Effector memory CD8-positive, alpha-beta T cell (primary cell): Measurements from ENCODE around the gene PID1.

ENCODE experiments used
- ATAC-seq: fragments of 150-1000 bp; cut with Tn5 transposase; replicated peaks from 2 replicates; pipeline ENCODE4 v1.10.0; 2021; ENCODE audit warnings: mild to moderate bottlenecking, moderate library complexity
- DNase-seq, 3 experiments: peaks; one replicate each; pipeline ENCODE4 v3.0.0; 2021
- H3K27ac Mint-ChIP-seq, 2 donors: one replicate each; pipeline ENCODE4 v1.8.0; 2022; ENCODE audit warnings: mild to moderate bottlenecking in 2 of 2, mixed read lengths in 2 of 2, moderate library complexity in 2 of 2
- H3K27me3 Mint-ChIP-seq, 2 donors: one replicate each; pipeline ENCODE4 v1.8.0; 2022; ENCODE audit warnings: mixed read lengths in 2 of 2
- H3K36me3 Mint-ChIP-seq: one replicate; pipeline ENCODE4 v1.8.0; 2022; ENCODE audit warnings: mild to moderate bottlenecking, moderate library complexity, mixed read lengths; ENCODE audit not compliant: insufficient read depth
- H3K4me1 Mint-ChIP-seq, 2 donors: one replicate each; pipeline ENCODE4 v1.8.0; 2022; ENCODE audit warnings: low read depth in 2 of 2, mixed read lengths in 2 of 2
- H3K4me3 Mint-ChIP-seq, 2 donors: one replicate each; pipeline ENCODE4 v1.8.0; 2022; ENCODE audit warnings: mild to moderate bottlenecking in 2 of 2, mixed read lengths in 2 of 2, moderate library complexity in 2 of 2
- H3K9me3 Mint-ChIP-seq, 2 donors: one replicate each; pipeline ENCODE4 v1.8.0; 2022; ENCODE audit warnings: mixed read lengths in 2 of 2

The PID1 gene

DNA sequence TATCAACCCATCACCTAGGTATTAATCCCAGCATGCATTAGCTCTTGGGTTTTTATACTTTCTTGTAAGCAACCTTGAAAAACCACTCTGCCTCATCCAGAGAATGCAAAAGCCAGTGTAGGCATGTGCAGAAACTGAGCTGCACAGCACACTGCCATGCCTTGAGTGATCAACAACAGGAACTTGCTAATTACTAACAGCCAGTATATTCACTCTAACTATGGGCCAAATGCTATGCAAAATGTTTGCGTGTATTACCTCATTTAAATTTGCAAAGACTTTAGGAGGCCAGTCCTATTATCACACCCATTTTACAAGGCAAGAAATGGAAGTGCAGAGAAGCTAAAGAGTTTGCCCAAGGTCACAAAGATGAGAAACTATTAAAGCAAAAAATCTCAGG is 169.8 kb downstream of the PID1 start:
- peaks cover 6 to 8% of the 10 kb centered on the region in 2 donors for H3K9me3 Mint-ChIP-seq
- DNase-seq (no peak), ATAC-seq (no peak)
- no peak overlapping the region for H3K27ac Mint-ChIP-seq
- H3K4me1 Mint-ChIP-seq, result no peaks in the 10 kb centered on the region
- H3K4me3 Mint-ChIP-seq, result no peak overlapping the region
- H3K36me3 Mint-ChIP-seq, result no peaks in the 10 kb centered on the region
- H3K27me3 Mint-ChIP-seq, result no peaks in the 10 kb centered on the region

DNA sequence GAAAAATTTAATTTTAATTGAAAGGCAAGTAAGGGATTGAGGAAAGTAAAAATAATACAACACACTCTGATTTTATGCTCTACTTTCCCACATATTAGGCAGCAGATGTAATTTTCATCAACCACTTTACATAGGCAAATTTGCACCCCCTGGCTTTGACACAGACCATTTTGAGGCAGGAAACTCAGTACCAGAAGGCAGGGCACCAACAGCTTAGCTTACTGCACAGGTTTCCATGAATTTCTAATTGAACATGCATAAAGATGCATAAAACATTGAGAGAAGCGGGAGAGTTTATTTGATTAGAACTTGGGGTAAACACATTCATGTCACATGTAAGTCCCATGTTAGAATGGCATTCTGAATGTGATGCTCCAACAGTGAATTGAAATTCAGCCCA is 171.9 kb downstream of the PID1 start:
- Mint-ChIP-seq H3K4me1 (no peaks in the 10 kb centered on the region), H3K27me3 (no peaks in the 10 kb centered on the region), H3K36me3 (no peaks in the 10 kb centered on the region), H3K27ac (no peak overlapping the region), H3K9me3 (peaks cover 6 to 8% of the 10 kb centered on the region in 2 donors), H3K4me3 (no peak overlapping the region)
- no peak for ATAC-seq
- no peak for DNase-seq

DNA sequence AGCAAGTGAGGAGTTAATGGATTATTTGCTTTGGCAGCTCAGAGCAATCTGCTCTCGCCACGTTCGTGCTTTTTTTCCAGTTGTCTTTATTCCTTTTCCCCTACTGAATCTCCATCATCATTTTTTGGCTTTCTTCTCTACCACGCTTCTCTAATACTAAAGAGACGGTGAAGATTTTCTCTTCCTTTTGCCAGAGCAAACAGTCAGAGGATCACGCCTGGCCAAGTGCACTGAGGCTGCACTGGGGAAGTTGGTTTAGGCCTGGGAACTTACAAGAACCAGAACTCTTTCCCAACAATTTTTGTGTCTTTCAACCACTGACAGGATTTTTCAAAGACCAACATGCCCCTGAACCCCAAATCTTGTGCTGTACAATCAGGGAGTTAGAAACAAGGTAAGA is 172.3 kb downstream of the PID1 start:
- peaks cover 6 to 8% of the 10 kb centered on the region in 2 donors for H3K9me3 Mint-ChIP-seq
- H3K4me1 Mint-ChIP-seq, result no peaks in the 10 kb centered on the region

DNA sequence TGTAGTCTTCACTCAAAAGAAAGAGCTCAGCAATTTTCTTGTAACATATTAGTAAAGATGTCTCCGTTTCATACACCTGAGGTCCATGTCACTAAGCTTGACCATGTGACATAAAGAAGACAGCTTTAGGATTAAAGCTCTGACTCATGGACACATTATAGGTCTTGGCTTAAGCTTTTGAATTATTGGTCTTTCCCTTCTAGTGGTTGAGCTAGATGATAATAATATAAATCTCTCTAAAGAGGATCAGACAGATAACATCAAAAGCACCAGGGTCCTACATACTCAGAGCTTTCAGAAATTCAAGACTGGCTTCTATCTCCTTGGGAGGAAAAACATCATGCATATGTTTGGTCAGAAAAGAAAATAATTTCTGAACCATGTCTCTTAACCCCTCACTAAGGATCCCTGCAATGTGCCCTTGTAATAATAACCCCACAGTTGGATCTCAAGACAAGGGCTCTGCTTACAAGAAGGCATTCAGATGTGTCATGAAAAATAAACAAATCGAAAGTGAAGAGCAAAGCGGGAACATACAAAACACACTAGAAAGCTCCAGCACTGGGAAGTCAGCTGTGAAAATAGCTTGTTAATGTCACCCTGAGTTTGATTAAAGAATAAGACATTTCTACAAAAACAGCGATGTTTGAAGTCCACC is 174.5 kb downstream of the PID1 start:
- H3K27ac Mint-ChIP-seq, result no peak overlapping the region
- H3K4me3 Mint-ChIP-seq, result no peak overlapping the region
- H3K4me1 Mint-ChIP-seq, result no peaks in the 10 kb centered on the region
- H3K9me3 Mint-ChIP-seq, result peaks cover 5 to 8% of the 10 kb centered on the region in 2 donors
- no peaks in the 10 kb centered on the region for H3K27me3 Mint-ChIP-seq
- DNase-seq, result no peak
- ATAC-seq, result no peak
- no peaks in the 10 kb centered on the region for H3K36me3 Mint-ChIP-seq

More for the DNA sequence above, 172.3 kb downstream of the PID1 start:
- Mint-ChIP-seq H3K36me3 (no peaks in the 10 kb centered on the region), H3K4me3 (no peak overlapping the region), H3K27ac (no peak overlapping the region), H3K27me3 (no peaks in the 10 kb centered on the region)
- DNase-seq (no peak), ATAC-seq (no peak)

DNA sequence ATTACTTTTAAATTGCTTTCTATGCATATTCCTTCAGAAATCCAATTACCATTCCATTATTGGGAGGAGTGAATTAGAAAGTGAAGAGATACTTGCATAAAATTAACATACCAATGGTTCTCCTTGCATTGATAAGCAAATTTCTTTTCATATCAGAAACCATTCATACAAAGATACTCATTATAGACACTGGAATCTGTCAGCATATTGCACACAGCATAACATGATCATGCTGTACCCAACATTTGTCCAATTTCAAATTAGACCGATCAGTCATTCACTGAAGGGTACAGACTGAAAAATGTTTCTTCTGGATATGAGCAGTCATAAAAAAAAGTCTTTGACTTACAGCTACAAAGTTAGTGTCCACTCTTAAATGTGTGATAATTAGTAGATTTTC is 175.6 kb downstream of the PID1 start:
- Mint-ChIP-seq H3K36me3 (no peaks in the 10 kb centered on the region), H3K27ac (no peak overlapping the region), H3K27me3 (no peaks in the 10 kb centered on the region)

DNA sequence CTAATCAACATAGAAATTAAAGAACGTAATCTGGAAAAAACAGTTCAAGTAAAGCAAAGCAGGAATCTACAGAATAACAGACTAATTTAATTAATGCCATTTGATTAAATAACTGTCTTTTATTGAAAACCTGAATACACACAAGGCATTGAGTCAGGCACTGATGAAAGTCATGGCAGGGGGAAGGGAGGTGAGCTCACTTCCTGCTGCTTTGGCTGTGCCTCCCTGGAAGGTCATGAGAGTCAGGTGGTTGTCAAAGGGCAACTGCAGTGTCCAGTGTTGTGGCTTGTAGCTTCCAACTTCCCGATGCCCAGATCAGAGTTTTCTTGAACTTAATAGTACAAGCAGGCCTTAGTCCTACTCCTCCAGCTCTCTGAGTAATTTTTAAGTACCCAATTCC is 180.9 kb downstream of the PID1 start:
- DNase-seq (no peak), ATAC-seq (no peak)
- H3K36me3 Mint-ChIP-seq, result no peaks in the 10 kb centered on the region
- no peak overlapping the region for H3K27ac Mint-ChIP-seq
- H3K4me3 Mint-ChIP-seq, result no peak overlapping the region
- H3K4me1 Mint-ChIP-seq, result no peaks in the 10 kb centered on the region
- peaks cover 0 to 4% of the 10 kb centered on the region in 2 donors for H3K9me3 Mint-ChIP-seq
- no peaks in the 10 kb centered on the region for H3K27me3 Mint-ChIP-seq

More for the DNA sequence above, 175.6 kb downstream of the PID1 start:
- Mint-ChIP-seq H3K4me3 (no peak overlapping the region), H3K9me3 (peaks cover 5 to 8% of the 10 kb centered on the region in 2 donors), H3K4me1 (no peaks in the 10 kb centered on the region)
- ATAC-seq, result no peak
- no peak for DNase-seq

DNA sequence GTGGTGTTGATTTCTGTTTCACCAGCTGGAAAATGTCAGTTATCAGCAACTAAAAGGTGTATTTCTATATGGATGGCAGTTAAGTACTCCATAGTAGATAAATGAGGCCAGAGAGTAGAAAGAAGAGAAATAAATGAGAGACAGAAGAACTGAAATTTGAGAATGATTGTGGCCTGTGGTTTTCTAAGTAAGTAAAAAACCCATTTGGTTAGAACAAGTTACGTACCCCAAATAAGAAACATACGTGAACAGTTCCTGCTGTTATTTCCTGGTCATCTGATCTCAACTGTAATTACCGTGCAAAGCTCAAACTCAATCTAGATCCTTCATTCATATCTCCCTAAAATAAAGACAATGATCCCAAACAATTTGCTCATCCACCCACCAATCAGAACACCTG is 181.3 kb downstream of the PID1 start:
- no peaks in the 10 kb centered on the region for H3K36me3 Mint-ChIP-seq
- no peak overlapping the region for H3K4me3 Mint-ChIP-seq
- H3K27ac Mint-ChIP-seq, result no peak overlapping the region
- peaks cover 0 to 4% of the 10 kb centered on the region in 2 donors for H3K9me3 Mint-ChIP-seq
- DNase-seq (no peak), ATAC-seq (no peak)
- no peaks in the 10 kb centered on the region for H3K27me3 Mint-ChIP-seq
- no peaks in the 10 kb centered on the region for H3K4me1 Mint-ChIP-seq

DNA sequence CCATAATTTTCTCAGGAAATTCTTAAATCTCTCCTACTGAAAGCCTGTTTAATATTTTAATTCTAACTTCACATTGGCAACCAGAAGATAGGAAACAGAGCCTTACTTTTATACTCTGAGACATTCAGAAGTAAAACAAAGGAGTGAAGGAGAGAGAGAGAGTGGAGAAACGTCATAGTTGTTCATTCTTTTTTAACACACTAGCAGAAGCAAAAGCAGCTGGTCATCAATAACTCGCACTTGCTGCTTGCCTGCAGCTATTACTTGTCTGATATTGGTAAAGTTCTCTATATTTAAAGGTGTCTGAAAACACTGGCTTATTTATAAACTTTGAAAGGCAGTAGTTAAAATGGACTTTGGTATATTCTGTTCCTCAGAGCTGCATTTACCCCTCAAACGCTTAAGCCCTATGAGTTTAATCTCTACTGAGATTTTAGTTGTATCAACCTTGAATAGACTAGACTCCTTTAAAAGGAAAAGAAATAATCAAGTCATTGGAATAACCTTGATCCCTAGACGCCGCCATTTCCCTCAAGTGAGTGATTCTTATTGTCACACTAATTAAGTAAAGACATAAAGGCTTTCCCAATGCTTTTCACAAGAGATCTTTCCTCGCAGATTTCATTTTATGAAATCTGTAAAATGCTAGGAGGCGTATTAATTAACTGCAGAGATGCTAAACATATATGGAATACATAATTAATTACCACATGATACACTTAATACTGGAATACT is 182.0 kb downstream of the PID1 start:
- DNase-seq (no peak), ATAC-seq (no peak)
- Mint-ChIP-seq H3K9me3 (peaks cover 0 to 4% of the 10 kb centered on the region in 2 donors), H3K27ac (no peak overlapping the region), H3K4me1 (no peaks in the 10 kb centered on the region), H3K4me3 (no peak overlapping the region), H3K27me3 (no peaks in the 10 kb centered on the region), H3K36me3 (no peaks in the 10 kb centered on the region)

DNA sequence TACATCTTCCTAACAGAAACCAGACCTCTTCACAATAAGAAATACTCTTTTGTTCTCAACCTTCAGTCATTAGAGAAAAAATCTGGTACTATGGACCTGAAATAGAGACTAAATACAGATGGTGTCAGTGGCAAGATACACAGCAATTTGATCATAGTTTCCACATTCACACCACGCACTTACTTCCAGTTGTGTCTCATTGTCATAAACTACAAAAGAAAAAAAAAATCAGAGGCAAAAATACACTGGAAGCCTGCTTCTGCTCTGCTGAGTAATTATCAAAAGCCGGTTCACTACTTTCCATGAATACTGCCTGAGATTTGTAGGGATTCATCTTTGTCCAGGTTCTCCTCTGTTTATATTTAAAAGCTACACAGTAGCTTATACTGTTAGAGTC is 182.6 kb downstream of the PID1 start:
- H3K4me1 Mint-ChIP-seq, result no peaks in the 10 kb centered on the region
- H3K4me3 Mint-ChIP-seq, result no peak overlapping the region
- H3K27me3 Mint-ChIP-seq, result no peaks in the 10 kb centered on the region
- H3K9me3 Mint-ChIP-seq, result peaks cover 0 to 4% of the 10 kb centered on the region in 2 donors
- H3K36me3 Mint-ChIP-seq, result no peaks in the 10 kb centered on the region
- H3K27ac Mint-ChIP-seq, result no peak overlapping the region
- DNase-seq (no peak), ATAC-seq (no peak)

DNA sequence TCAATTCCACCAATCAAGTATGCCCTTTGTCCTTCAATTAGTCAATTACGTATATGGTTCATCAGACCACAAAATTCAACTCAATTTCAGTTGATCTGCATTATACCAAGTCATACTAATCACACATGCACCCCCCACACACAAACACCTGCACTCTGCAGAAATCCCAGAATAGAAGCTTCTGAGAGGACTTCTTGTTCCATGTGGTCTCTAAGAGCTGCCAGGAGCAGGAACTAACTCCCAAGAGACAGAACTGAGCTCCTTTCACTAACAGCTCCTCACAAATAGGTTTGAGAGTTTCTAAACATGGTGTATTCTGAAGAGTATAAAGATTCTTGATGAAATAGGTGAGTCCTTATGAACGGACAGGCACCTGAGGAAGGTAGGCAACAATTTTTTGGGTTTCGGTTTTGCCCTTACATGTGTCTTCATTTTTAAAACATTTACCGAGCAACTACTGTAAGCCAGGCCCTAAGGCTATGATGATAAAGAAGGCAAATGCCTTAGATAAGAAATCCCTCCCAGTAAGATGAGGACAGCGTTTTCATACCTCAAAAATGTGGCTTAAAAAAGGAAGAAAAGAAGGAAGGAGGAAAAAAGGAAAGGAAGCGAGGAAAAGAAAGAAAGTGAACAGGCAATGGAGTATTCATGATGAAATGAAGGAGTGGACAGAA is 183.1 kb downstream of the PID1 start:
- Mint-ChIP-seq H3K27me3 (no peaks in the 10 kb centered on the region), H3K27ac (no peak overlapping the region), H3K4me1 (no peaks in the 10 kb centered on the region), H3K4me3 (no peak overlapping the region), H3K9me3 (peaks cover 0 to 2% of the 10 kb centered on the region in 2 donors), H3K36me3 (no peaks in the 10 kb centered on the region)
- ATAC-seq (no peak), DNase-seq (no peak)

DNA sequence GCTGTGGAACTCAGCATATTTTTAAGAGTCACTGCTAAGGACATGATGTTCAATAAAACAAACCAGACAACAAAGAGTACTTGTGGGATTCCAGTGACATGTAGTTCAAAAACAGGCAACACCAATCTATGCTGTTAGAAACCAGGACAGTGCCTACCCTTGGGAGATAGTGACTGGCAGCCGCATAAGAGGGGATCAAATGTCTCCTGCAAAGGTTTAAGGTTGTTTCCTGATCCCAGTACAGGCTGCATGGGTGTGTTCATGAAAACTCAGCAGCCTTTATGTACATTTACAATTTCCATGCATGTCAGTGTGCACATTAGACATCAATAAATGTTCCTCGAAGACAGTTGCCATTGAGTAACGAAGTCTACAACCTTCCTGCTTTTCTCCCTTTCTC is 183.8 kb downstream of the PID1 start:
- H3K9me3 Mint-ChIP-seq, result peaks cover 0 to 2% of the 10 kb centered on the region in 2 donors
- H3K4me1 Mint-ChIP-seq, result no peaks in the 10 kb centered on the region
- ATAC-seq, result no peak

DNA sequence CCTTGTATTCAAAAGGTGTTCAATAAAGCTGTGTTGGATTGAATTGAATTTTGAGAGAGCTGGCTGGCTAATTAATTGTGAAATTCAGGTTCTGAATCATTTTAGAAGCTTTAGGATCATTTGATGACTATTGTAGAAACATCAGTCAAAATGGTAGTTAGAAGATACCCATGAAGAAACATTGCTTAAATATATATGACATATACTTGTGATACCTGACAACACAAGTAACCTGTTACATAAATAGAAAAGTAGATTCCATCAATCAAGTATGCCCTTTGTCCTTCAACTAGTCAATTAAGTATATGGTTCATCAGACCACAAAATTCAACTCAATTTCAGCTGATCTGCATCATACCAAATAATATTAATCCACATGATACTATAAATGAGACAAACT is 185.6 kb downstream of the PID1 start:
- Mint-ChIP-seq H3K9me3 (peaks cover 0 to 2% of the 10 kb centered on the region in 2 donors), H3K27me3 (no peaks in the 10 kb centered on the region), H3K4me3 (no peak overlapping the region), H3K36me3 (no peaks in the 10 kb centered on the region), H3K4me1 (no peaks in the 10 kb centered on the region), H3K27ac (no peak overlapping the region)
- DNase-seq (no peak), ATAC-seq (no peak)

More for the DNA sequence above, 183.8 kb downstream of the PID1 start:
- H3K4me3 Mint-ChIP-seq, result no peak overlapping the region
- no peak overlapping the region for H3K27ac Mint-ChIP-seq
- DNase-seq, result no peak
- no peaks in the 10 kb centered on the region for H3K36me3 Mint-ChIP-seq
- H3K27me3 Mint-ChIP-seq, result no peaks in the 10 kb centered on the region

DNA sequence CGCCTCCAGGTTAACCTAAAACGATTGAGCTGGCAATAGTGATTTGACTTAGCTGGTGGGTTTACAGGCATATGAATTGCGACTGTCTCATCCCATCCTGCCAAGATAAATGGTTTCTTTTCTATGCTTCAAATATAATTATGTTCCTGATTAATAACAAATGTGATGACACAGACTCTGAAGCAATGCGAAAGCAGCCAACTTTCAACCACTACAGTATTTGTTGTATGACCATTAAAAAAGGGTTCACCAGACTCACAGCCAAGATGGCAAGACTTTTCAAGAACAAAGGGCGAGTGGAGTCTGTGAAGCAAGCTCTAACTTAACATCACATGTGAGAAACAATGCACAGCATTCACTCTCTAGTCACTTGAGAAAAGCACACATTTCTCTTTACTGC is 186.6 kb downstream of the PID1 start:
- Mint-ChIP-seq H3K9me3 (peaks cover 0 to 4% of the 10 kb centered on the region in 2 donors), H3K4me1 (no peaks in the 10 kb centered on the region), H3K27me3 (no peaks in the 10 kb centered on the region), H3K36me3 (no peaks in the 10 kb centered on the region), H3K27ac (no peak overlapping the region), H3K4me3 (no peak overlapping the region)
- DNase-seq, result no peak
- no peak for ATAC-seq
